Stimulated activated naive CD8-positive, alpha-beta T cell treated with anti-CD3 and anti-CD28 coated beads, Interleukin-15, Interleukin-2, amounts not matched to agents 100 U/mL and 50 U/mL, for 24 hours (primary cell): ENCODE results near the gene MYH2.

Source experiments
- ATAC-seq: fragments of 150-1000 bp; cut with Tn5 transposase; one replicate; pipeline ENCODE4 v1.10.0; 2021
- DNase-seq: peaks from one replicate; pipeline ENCODE4 v3.0.0; 2021

Gene MYH2

DNA sequence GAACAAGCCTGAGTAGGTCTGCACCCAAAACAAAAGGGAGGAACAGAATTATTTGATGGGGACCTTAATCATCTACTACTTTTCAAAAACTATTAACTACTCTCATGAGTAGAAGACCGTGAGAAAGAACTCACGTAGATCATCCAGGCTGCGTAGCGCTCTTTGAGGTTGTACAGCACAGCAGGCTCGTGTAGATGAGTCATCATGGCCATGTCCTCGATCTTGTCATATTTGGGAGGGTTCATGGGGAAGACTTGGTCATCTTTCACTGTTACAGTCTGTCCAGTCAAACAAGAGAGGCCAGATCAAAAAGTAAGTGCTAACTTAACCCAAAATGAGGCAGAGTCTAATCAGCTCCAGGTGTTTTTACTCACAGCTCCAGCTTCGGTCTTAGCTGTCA, 33.4 kb downstream of the MYH2 start:
- DNase-seq (no peak), ATAC-seq (no peak)

DNA sequence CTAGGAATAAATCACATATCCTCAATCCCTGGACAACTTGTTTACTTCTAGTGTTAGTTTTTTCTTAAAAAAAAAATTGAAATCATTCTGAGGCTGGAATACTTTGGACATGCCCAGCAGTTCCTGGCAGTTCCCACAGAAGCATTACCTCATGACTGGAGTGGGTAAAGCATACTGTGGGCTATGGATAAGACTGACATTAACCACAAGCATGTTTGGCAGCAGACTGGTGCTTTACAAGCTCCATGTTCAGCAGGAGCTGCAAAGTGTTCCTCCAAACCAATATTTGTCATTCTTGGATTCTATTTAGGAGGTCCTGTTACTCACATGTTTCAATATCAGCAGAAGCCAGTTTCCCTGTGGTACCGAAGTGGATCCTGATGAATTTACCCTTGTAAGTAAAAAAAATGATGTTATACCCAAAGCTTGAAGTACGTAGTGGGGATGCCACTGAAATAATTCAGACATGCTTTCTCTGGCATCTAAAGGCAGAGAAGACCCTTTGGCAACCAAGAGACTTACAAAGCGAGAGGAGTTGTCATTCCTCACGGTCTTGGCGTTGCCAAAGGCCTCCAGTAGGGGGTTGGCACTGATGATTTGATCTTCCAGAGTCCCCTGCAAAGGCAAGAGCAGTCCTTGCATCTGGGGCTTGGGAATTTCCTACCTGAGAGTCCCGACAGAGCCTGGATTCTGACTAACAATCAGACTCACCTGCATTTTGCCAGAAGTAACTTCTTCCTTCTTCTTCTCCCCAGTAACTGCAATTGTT, 36.0 kb downstream of the MYH2 start:
- no peak for DNase-seq
- ATAC-seq = no peak

DNA sequence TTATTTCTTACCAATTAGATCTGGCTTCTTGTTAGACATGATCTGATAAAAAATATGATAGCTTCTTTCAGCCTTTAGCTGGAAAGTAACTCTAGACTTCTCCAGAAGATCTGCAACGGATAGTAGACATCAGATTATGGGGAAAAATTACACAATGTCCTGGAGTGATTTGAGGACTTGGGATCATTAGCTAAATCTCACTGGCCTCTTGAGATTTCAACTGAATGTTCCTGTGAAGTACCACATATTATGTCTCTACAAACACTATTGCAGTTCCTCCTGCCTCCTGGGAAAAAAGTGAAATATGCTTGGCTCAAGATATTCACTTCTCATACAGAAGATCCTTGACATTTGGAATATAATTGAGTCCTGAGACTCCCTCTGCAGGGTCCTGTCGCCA, 36.6 kb downstream of the MYH2 start:
- DNase-seq = no peak
- ATAC-seq = no peak

DNA sequence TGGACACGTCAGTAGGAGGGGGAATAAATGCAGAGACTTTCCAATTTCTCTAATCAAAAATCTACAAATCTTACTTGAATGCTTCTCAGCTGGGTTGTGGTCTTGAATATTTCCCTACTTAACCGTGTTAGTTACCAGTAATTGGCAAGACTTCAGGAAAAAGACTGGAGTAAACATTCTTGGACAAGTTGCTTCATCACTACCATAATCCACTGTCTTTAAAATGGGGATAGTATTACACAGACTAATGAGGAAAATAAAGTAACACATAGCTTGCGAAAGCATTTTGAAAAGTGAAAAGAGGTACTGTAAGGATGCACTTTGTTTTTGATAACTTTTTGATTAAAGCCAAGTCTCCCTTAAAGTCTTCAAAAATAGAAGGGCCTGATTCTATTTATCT, 49.5 kb downstream of the MYH2 start:
- ATAC-seq (no peak), DNase-seq (no peak)

DNA sequence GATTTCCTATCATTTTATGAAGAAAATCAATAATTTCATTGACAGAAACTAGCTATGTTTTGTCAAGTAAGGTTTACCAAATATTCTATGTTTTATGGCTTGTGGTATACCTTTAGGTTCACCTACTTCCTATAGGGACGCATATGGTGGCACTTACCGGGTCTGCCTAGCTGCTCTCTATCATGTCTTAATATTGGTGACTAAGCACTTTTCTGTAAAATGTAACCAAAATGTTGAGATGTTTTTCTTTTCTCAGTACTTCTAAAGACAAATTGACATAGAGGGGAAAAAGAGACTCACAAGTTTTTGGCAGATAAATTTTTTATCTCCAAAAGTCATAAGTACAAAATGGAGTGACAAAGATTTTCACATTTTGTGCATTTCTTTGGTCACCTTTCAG, 57.5 kb downstream of the MYH2 start:
- DNase-seq (no peak), ATAC-seq (no peak)

DNA sequence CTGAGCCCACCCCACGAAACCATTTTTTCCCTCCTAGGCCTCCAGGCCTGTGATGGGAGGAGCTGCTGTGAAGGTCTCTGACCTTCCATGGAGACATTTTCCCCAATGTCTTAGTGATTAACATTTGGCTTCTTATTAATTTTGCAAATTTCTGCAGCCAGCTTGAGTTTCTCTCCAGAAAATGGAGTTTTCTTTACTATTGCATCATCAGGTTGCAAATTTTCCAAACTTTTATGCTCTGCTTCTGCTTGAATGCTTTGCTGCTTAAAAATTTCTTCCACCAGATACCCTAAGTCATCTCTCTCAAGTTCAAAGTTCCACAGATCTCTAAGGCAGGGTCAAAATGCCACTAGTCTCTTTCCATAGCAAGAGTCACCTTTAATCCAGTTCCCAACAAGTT, 67.2 kb downstream of the MYH2 start:
- DNase-seq (no peak), ATAC-seq (no peak)

DNA sequence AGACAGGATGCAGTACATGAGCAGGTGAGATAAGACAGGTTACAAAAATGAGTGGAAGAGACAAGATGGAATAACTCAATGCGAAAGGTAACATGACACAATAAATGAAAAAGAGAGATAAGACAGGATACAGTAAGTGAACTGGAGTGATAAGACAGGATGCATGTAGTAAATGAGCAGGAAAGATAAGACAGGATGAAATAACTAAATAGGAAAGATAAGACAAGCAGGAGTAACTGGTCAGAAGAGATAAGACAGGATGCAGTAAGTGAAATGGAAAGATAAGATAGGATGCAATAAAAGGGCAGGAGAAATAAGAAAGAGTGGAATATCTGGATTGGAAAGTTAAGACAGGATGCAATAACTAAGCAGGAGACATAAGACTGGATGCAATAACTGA, 71.8 kb downstream of the MYH2 start:
- DNase-seq (no peak), ATAC-seq (no peak)

DNA sequence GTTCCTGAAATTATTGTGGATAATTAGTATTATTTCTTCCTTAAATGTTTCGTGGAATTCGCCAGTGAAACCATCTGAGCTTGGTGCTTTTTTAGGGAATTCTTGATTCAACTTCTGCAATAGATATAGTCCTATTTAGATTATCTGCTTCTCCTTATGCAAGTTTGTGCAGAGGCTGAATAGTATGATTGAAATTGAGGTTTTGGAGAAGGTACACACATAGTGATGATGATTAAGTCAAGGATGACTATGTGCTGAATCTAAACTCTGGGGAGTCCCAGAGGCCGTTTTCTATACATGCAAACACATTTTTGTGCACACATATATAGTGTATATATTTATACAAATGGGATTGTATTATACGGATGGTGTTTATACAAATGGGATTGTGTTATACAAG, 74.9 kb downstream of the MYH2 start:
- ATAC-seq = no peak

DNA sequence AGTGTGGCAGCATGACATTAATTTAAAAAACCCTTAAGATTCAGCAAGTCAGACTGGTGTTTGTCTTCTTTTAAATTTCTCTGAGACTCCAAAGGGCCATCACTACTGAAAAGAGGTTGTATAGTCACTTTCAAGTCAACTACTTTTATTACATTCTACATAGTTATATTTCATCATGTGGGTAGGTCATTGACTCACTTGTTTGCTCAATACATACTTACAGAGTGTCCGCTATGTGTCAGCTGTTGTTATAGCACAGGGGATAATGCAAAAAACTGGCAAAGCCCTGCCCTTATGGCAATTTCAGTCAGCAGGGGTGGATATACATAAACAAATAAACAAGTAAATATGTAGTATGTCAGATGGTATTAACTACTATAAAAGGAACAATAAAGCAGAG, 77.6 kb downstream of the MYH2 start:
- ATAC-seq (no peak), DNase-seq (no peak)

More for the DNA sequence above, 74.9 kb downstream of the MYH2 start:
- DNase-seq = no peak
